K562 (cell line): Measurements from ENCODE around the gene DESI1. TPM values are rescaled to one million over a fixed set of nuclear protein-coding genes. Genes with fewer than 3 reads are reported as not detected.

Experiments
- ATAC-seq: fragments of 200-7000 bp; cut with Tn5 transposase; 3 replicates; pipeline ENCODE4 v1.9.1; 2020; ENCODE audit warnings: moderate library complexity
- BruUV-seq: library from RNA; stranded (reverse); fragments of 400-500 nt; replicated peaks from 2 replicates; lab custom pipeline; 2021; lab: Mats Ljungman, UMichigan
- CTCF ChIA-PET: fragments of 300-600 bp; formaldehyde crosslinking; extraction: SDS; loops from one replicate; lab custom pipeline; 2021; ENCODE audit warnings: low intra/inter-chr PET ratio; lab: Yijun Ruan, JAX
- POLR2A ChIA-PET: fragments of 300-600, 350-650 bp; sonication (Branson Sonifier 250); formaldehyde crosslinking; extraction: SDS; loops from one replicate; lab custom pipeline; 2021; ENCODE audit warnings: antibody characterized with exemption, inconsistent platforms; lab: Yijun Ruan, JAX
- DNase-seq, 4 experiments: peaks; one replicate each; pipeline versions ENCODE4 v3.0.0 to v3.0.0-alpha.2; 2011 to 2018; ENCODE audit warnings: low spot score in 3 of 4, mixed read lengths in 3 of 4; ENCODE audit errors: extremely low read depth in 1 of 4
- FAIRE-seq: peaks from 2 replicates; lab custom pipeline; 2011; peaks lifted over from hg19 to GRCh38; lab: Jason Lieb, UNC
- H2AFZ ChIP-seq: 2 replicates; pipeline ENCODE4 v1.6.0; 2011; ENCODE audit warnings: low read depth, low read length, control low read depth, inconsistent platforms
- H3K27ac ChIP-seq: fragments of 200-600 bp; 3 replicates; pipeline ENCODE4 v1.8.0; 2011; ENCODE audit warnings: low read depth, mild to moderate bottlenecking, control low read depth, inconsistent platforms, low read length, moderate library complexity, mixed read lengths; ENCODE audit errors: extremely low read depth
- H3K27me3 ChIP-seq, 2 experiments: fragments of 300-600 bp in 1 of 2; 2 replicates in 1 of 2; 3 replicates in 1 of 2; pipeline versions ENCODE4 v1.6.0 to v1.8.0; 2011; ENCODE audit warnings: inconsistent platforms in 2 of 2, low read length in 2 of 2, mild to moderate bottlenecking in 1 of 2, mixed read lengths in 1 of 2, moderate library complexity in 1 of 2; ENCODE audit not compliant: control insufficient read depth in 2 of 2, insufficient read depth in 2 of 2
- H3K36me3 ChIP-seq: fragments of 300-600 bp; 3 replicates; pipeline ENCODE4 v1.8.0; 2011; ENCODE audit warnings: mild to moderate bottlenecking, low read length, inconsistent platforms; ENCODE audit not compliant: control insufficient read depth, insufficient read depth
- H3K4me1 ChIP-seq, 2 experiments: fragments of 200-600 bp in 1 of 2; replicated peaks in 1 of 2; 2 replicates in 1 of 2; 3 replicates in 1 of 2; pipeline versions ENCODE4 v1.5.1 to v1.8.0; 2011; ENCODE audit warnings: inconsistent platforms in 2 of 2, low read length in 2 of 2, mild to moderate bottlenecking in 1 of 2, mixed read lengths in 1 of 2, moderate library complexity in 1 of 2; ENCODE audit not compliant: control insufficient read depth in 2 of 2, insufficient read depth in 2 of 2
- H3K4me2 ChIP-seq: 2 replicates; pipeline ENCODE4 v1.6.1; 2011; ENCODE audit warnings: low read length, control low read depth, inconsistent platforms, mixed read lengths; ENCODE audit not compliant: insufficient read depth
- H3K4me3 ChIP-seq: fragments of 200-600 bp; sonication (generic), shearing (Covaris generic); 2 replicates; pipeline ENCODE4 v1.5.1; 2016; ENCODE audit warnings: control low read depth, inconsistent platforms
- H3K79me2 ChIP-seq: fragments of 200-600 bp; 3 replicates; pipeline ENCODE4 v1.8.0; 2011; ENCODE audit warnings: low read length, inconsistent platforms; ENCODE audit not compliant: control insufficient read depth, insufficient read depth
- H3K9ac ChIP-seq, 2 experiments: 2 replicates each; pipeline versions ENCODE4 v1.6.0 to v1.6.1; 2011; ENCODE audit warnings: low read depth in 2 of 2, low read length in 2 of 2, control low read depth in 1 of 2, inconsistent platforms in 1 of 2, mild to moderate bottlenecking in 1 of 2, mixed read lengths in 1 of 2; ENCODE audit not compliant: insufficient read depth in 1 of 2
- H3K9me1 ChIP-seq: one replicate; pipeline ENCODE4 v1.6.0; 2011; ENCODE audit warnings: inconsistent platforms, mild to moderate bottlenecking, low read length, moderate library complexity; ENCODE audit not compliant: control insufficient read depth, insufficient read depth
- H3K9me3 ChIP-seq: replicated peaks from 2 replicates; pipeline ENCODE4 v1.5.1; 2011; ENCODE audit warnings: low read depth, low read length, inconsistent platforms; ENCODE audit not compliant: control insufficient read depth, insufficient read depth
- H4K20me1 ChIP-seq: replicated peaks from 2 replicates; pipeline ENCODE4 v1.6.1; 2011; ENCODE audit warnings: low read length, inconsistent platforms, mixed read lengths; ENCODE audit not compliant: control insufficient read depth, insufficient read depth
- CTCF ChIP-seq, 3 experiments: IDR thresholded peaks in 2 of 3; conservative IDR thresholded peaks in 1 of 3; 2 replicates each; pipeline ENCODE4 v1.5.1; 2011 to 2012; ENCODE audit warnings: low read length in 3 of 3, mild to moderate bottlenecking in 3 of 3, control low read depth in 2 of 3, improper control_type of control experiment in 1 of 3, inconsistent platforms in 1 of 3, low read depth in 1 of 3, mixed read lengths in 1 of 3, moderate library complexity in 1 of 3; ENCODE audit not compliant: insufficient read depth in 2 of 3
- E2F5 ChIP-seq: sonication (generic); formaldehyde crosslinking; IDR thresholded peaks from 2 replicates; pipeline ENCODE4 v1.8.0; 2022; ENCODE audit warnings: mild to moderate bottlenecking, missing genetic modification reagents
- FOXK2 ChIP-seq, 2 experiments: fragments of 450-650 bp; IDR thresholded peaks in 1 of 2; conservative IDR thresholded peaks in 1 of 2; 2 replicates each; pipeline ENCODE4 v1.6.1; 2016; ENCODE audit warnings: low read depth in 2 of 2, mild to moderate bottlenecking in 1 of 2
- HDAC2 ChIP-seq: fragments of 450-650 bp; IDR thresholded peaks from 2 replicates; pipeline ENCODE4 v1.6.1; 2016; ENCODE audit warnings: mild to moderate bottlenecking
- KDM4B ChIP-seq, 2 experiments: fragments of 450-650 bp in 1 of 2; sonication (generic) in 1 of 2; IDR thresholded peaks; 2 replicates each; pipeline ENCODE4 v1.6.1; 2016 to 2017; ENCODE audit warnings: borderline replicate concordance in 2 of 2, antibody characterized with exemption in 1 of 2, low read depth in 1 of 2, mild to moderate bottlenecking in 1 of 2
- KLF6 ChIP-seq: fragments of 250-450 bp; sonication (Bioruptor Pico); IDR thresholded peaks from 2 replicates; pipeline ENCODE4 v1.4.0; 2020; ENCODE audit warnings: mild to moderate bottlenecking, moderate library complexity, borderline replicate concordance
- NR4A1 ChIP-seq, 2 experiments: fragments of 250-450 bp in 1 of 2; fragments of 450-650 bp in 1 of 2; sonication (Bioruptor Pico) in 1 of 2; IDR thresholded peaks; 2 replicates each; pipeline versions ENCODE4 v1.4.0 to v1.6.1; 2016 to 2020; ENCODE audit warnings: mild to moderate bottlenecking in 2 of 2, missing compliant biosample characterization in 1 of 2, missing genetic modification characterization in 1 of 2, moderate library complexity in 1 of 2
- SMARCB1 ChIP-seq: IDR thresholded peaks from 2 replicates; pipeline ENCODE4 v1.6.1; 2011; ENCODE audit warnings: improper control_type of control experiment, low read depth; ENCODE audit not compliant: insufficient read length
- STAT5A ChIP-seq: IDR thresholded peaks from 2 replicates; pipeline ENCODE4 v1.6.1; 2012; ENCODE audit warnings: low read length, inconsistent platforms, borderline replicate concordance
- WGBS: fragments of 100-300 bp; shearing (Covaris generic); methylation state at CpG from one replicate; pipeline ENCODE4 v1.1.6; 2016; ENCODE audit warnings: low coverage, mixed read lengths; ENCODE audit not compliant: insufficient coverage; ENCODE audit errors: missing lambda C conversion rate; 5-methylcytosine and 5-hydroxymethylcytosine counted together
- in situ Hi-C: fragments of 300-500 bp; cut with MboI; formaldehyde crosslinking; loops from 4 replicates; pipeline ENCODE4 v1.15.0; 2018; ENCODE audit warnings: inconsistent platforms, mixed read lengths
- intact Hi-C: fragments of 100-400 bp; cut with micrococcal nuclease; formaldehyde crosslinking; loops from 2 replicates; pipeline ENCODE4 v1.14.2; 2022
- polyA plus RNA-seq, 8 experiments: library from polyadenylated mRNA; depleted of rRNA in 4 of 8; stranded (reverse) in 5 of 8; unstranded in 3 of 8; fragments of >200 nt; fragmentation: Nextera tagmentation in 2 of 8; fragmentation: Illumina TruSeq in 1 of 8; extraction: Ambion mirVana in 2 of 8; extraction: Trizol in 1 of 8; gene quantifications; 2 replicates each; pipeline versions ENCODE4 v1.2.1 to v1.2.3, GENCODE V29; 2011 to 2014; ENCODE audit warnings: inconsistent platforms in 1 of 8, missing spikeins in 1 of 8
- total RNA-seq, 7 experiments: library from RNA; depleted of rRNA in 6 of 7; stranded (reverse); fragments of >200 nt in 6 of 7; fragmentation: Illumina TruSeq in 2 of 7; extraction: Trizol in 2 of 7; gene quantifications; 2 replicates each; pipeline versions ENCODE4 v1.2.1 to v1.2.3, GENCODE V29; 2011 to 2021; ENCODE audit warnings: low replicate concordance in 1 of 7

DESI1 gene
- total and polyA plus RNA-seq, 9 of the 15 experiments (the other 6 are each of a cell fraction or from before 2014, with no cell fraction given), result 7.2 to 45.9 (median 29.8) TPM

DNA sequence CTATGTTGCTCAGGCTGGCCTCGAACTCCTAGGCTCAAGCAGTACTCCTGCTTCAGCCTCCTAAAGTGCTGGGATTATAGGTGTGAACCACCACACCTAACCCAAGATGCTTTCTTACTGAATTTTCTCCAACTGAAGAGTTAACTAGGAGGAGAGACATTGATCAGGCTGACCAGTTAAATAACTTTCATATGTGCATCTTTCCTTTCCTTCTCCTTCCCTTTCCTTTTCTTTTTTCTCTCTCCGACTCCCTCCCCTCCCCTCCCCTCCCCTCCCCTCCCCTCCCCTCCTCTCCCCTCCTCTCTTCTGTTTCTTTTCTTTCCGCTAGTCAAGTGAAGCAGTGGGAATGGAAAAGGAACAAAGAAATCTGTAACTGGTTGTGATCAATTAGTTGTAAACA lies 26.9 kb upstream of the DESI1 start (continued):
- TF ChIP-seq CTCF (IDR thresholded peaks at IDR 0.05 in 2 of 3, conservative IDR thresholded peaks at IDR 0.05 in 1 of 3; ENCODE audit: insufficient read depth in 2 of 3, low read depth in 1 of 3, low read length in 3 of 3) (no peak), STAT5A (no peak), SMARCB1 (no peak), KLF6 (no peak), E2F5 (CRISPR knock-in tag) (no peak)

DNA sequence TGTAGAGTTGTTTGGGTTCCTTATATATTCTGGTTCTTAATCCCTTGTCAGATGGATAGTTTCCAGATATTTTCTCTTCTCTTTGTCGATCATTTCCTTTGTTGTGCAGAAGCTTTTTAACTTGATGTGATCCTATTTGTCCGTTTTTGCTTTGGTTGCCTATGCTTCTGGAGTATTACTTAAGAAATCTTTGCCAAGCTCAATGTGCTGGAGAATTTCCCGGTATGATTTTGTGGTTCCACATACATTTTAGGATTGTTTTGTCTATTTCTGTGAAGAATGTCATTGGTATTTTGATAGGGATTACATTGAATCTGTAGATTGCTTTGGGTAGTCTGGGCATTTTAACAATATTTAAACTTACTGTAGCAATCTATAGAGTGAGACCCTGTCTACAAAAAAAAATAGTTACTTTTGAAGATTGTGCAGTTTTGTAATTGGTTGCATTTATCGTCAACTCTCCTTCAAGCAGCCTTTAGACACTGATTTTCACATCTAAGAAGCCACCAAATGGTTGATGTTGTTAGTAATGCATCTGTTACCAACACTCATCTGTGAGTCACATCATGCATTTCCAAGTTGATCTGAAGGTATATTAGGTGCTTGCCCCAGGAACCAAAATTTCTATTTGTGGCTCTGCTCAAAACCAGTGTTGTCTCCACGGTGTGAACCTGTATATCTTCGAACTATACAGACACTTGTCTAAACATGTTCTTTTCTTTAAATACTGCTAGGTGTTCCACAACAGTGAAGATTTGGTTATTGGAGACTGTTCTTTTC lies 21.7 kb upstream of the DESI1 start:
- in situ Hi-C loops, result no loop called here
- FAIRE-seq, result no peak
- Histone ChIP-seq H3K27me3 (no peaks in the 10 kb centered on the region), H3K4me1 (no peaks in the 10 kb centered on the region), H4K20me1 (no peaks in the 10 kb centered on the region), H3K9ac (no peak overlapping the region), H3K4me2 (no peak overlapping the region), H3K79me2 (peaks cover 8% of the 10 kb centered on the region), H3K36me3 (peaks cover 77% of the 10 kb centered on the region), H3K9me3 (no peaks in the 10 kb centered on the region), H2AFZ (no peak overlapping the region), H3K27ac (no peak overlapping the region), H3K4me3 (no peak overlapping the region), H3K9me1 (no peaks in the 10 kb centered on the region)
- intact Hi-C loops, result no loop called here
- WGBS, result 91% methylated on average over 6 of the region's 6 CpGs
- ChIA-PET CTCF (no interaction called here), POLR2A (no interaction called here)
- TF ChIP-seq KDM4B (IDR thresholded peaks at IDR 0.05; ENCODE audit: borderline replicate concordance in 2 of 2, low read depth in 1 of 2), result no peak
- no peak for TF ChIP-seq NR4A1 (CRISPR knock-in tag; IDR thresholded peaks at IDR 0.05)
- no peak for TF ChIP-seq NR4A1 (tag; IDR thresholded peaks at IDR 0.05)
- TF ChIP-seq FOXK2 (conservative IDR thresholded peaks at IDR 0.05 in 1 of 2, IDR thresholded peaks at IDR 0.05 in 1 of 2; ENCODE audit: low read depth in 2 of 2), result no peak
- no peak for TF ChIP-seq HDAC2
- ATAC-seq, result no peak
- DNase-seq, result no peak
- BruUV-seq, result TSS peak; percentile 18
